SK-N-SH treated with all-trans-retinoic acid at 6 μM for 48 hours (cell line): Measurements from ENCODE around the gene ETV6.

Experiments used
- ATAC-seq: fragments of 200-7000 bp; cut with Tn5 transposase; 3 replicates; pipeline ENCODE4 v1.9.1; 2020; ENCODE audit warnings: mild to moderate bottlenecking, moderate library complexity
- ARNTL ChIP-seq: fragments of 450-650 bp; formaldehyde crosslinking; IDR thresholded peaks from 2 replicates; pipeline ENCODE4 v1.5.0; 2020; ENCODE audit warnings: low read depth, mild to moderate bottlenecking, moderate library complexity, borderline replicate concordance
- BACH2 ChIP-seq: fragments of 250-450 bp; sonication (Bioruptor Pico); IDR thresholded peaks from 2 replicates; pipeline ENCODE4 v1.9.0; 2021; ENCODE audit warnings: mild to moderate bottlenecking, borderline replicate concordance
- CREB5 ChIP-seq: fragments of 250-450 bp; sonication (Bioruptor Pico); IDR thresholded peaks from 2 replicates; pipeline ENCODE4 v1.5.1; 2020; ENCODE audit warnings: low read depth, mild to moderate bottlenecking, moderate library complexity
- CSDC2 ChIP-seq: fragments of 250-450 bp; sonication (Bioruptor Pico); IDR thresholded peaks from 2 replicates; pipeline ENCODE4 v1.5.0; 2020; ENCODE audit warnings: mild to moderate bottlenecking, moderate library complexity
- GLIS3 ChIP-seq: fragments of 250-450 bp; sonication (Bioruptor Pico); IDR thresholded peaks from 2 replicates; pipeline ENCODE4 v1.5.0; 2020; ENCODE audit warnings: mild to moderate bottlenecking, moderate library complexity
- OSR1 ChIP-seq: fragments of 250-450 bp; sonication (Bioruptor Pico); IDR thresholded peaks from 2 replicates; pipeline ENCODE4 v1.8.0; 2022; ENCODE audit warnings: moderate library complexity, mild to moderate bottlenecking, inconsistent platforms
- PATZ1 ChIP-seq: fragments of 250-450 bp; sonication (Bioruptor Pico); IDR thresholded peaks from 2 replicates; pipeline ENCODE4 v1.8.0; 2020; ENCODE audit warnings: mild to moderate bottlenecking, moderate library complexity, borderline replicate concordance
- POU6F1 ChIP-seq: fragments of 250-450 bp; sonication (Bioruptor Pico); IDR thresholded peaks from 2 replicates; pipeline ENCODE4 v1.8.0; 2021; ENCODE audit warnings: low read depth, mild to moderate bottlenecking, moderate library complexity, borderline replicate concordance
- SNAI2 ChIP-seq: fragments of 250-450 bp; sonication (Bioruptor Pico); IDR thresholded peaks from 2 replicates; pipeline ENCODE4 v1.5.0; 2020; ENCODE audit warnings: mild to moderate bottlenecking, moderate library complexity
- TCF4 ChIP-seq: fragments of 250-450 bp; sonication (Bioruptor Pico); IDR thresholded peaks from 2 replicates; pipeline ENCODE4 v1.8.0; 2021; ENCODE audit warnings: mild to moderate bottlenecking, moderate library complexity, borderline replicate concordance
- TOX ChIP-seq: fragments of 250-450 bp; sonication (Bioruptor Pico); IDR thresholded peaks from 2 replicates; pipeline ENCODE4 v1.8.0; 2021; ENCODE audit warnings: mild to moderate bottlenecking, moderate library complexity, borderline replicate concordance
- TSHZ2 ChIP-seq: fragments of 250-450 bp; sonication (Bioruptor Pico); IDR thresholded peaks from 2 replicates; pipeline ENCODE4 v1.5.0; 2020; ENCODE audit warnings: mild to moderate bottlenecking, moderate library complexity
- ZC3H10 ChIP-seq: fragments of 250-450 bp; sonication (Bioruptor Pico); IDR thresholded peaks from 2 replicates; pipeline ENCODE4 v1.5.1; 2021; ENCODE audit warnings: mild to moderate bottlenecking, moderate library complexity
- ZFP3 ChIP-seq: fragments of 250-450 bp; sonication (Bioruptor Pico); IDR thresholded peaks from 2 replicates; pipeline ENCODE4 v1.5.0; 2020; ENCODE audit warnings: mild to moderate bottlenecking, moderate library complexity
- ZFP30 ChIP-seq: fragments of 450-650 bp; formaldehyde crosslinking; IDR thresholded peaks from 2 replicates; pipeline ENCODE4 v1.5.0; 2022; ENCODE audit warnings: mild to moderate bottlenecking, moderate library complexity
- ZNF70 ChIP-seq: fragments of 450-650 bp; formaldehyde crosslinking; IDR thresholded peaks from 2 replicates; pipeline ENCODE4 v1.5.0; 2020; ENCODE audit warnings: mild to moderate bottlenecking, moderate library complexity
- ZNF8 ChIP-seq: fragments of 450-650 bp; formaldehyde crosslinking; IDR thresholded peaks from 2 replicates; pipeline ENCODE4 v1.5.0; 2020; ENCODE audit warnings: mild to moderate bottlenecking, moderate library complexity

ETV6 gene

GRCh38 chr12:11609045-11609444 is 40.4 kb upstream of the ETV6 start:
- TF ChIP-seq OSR1 (CRISPR knock-in tag) (no peak), SNAI2 (CRISPR knock-in tag) (no peak), CREB5 (no peak), ZC3H10 (CRISPR knock-in tag) (no peak), ZNF70 (CRISPR knock-in tag) (no peak), POU6F1 (no peak), CSDC2 (CRISPR knock-in tag) (no peak)

GRCh38 chr12:11615481-11615880 is 34.0 kb upstream of the ETV6 start:
- TF ChIP-seq BACH2 (CRISPR knock-in tag) (no peak), GLIS3 (CRISPR knock-in tag) (no peak), ZNF8 (CRISPR knock-in tag) (no peak), CSDC2 (CRISPR knock-in tag) (no peak), ZC3H10 (CRISPR knock-in tag) (no peak), PATZ1 (CRISPR knock-in tag) (no peak), POU6F1 (no peak), ZFP30 (CRISPR knock-in tag) (no peak), ZFP3 (no peak), TSHZ2 (CRISPR knock-in tag) (no peak)
- ATAC-seq = no peak

More at GRCh38 chr12:11609045-11609444, 40.4 kb upstream of the ETV6 start:
- no peak for ATAC-seq

- TF ChIP-seq ARNTL (CRISPR knock-in tag) = no peak
- TF ChIP-seq PATZ1 (CRISPR knock-in tag) = no peak
- TF ChIP-seq TOX (CRISPR knock-in tag) = no peak
- no peak for TF ChIP-seq SNAI2 (CRISPR knock-in tag)
- no peak for TF ChIP-seq ZFP30 (CRISPR knock-in tag)
- no peak for TF ChIP-seq TSHZ2 (CRISPR knock-in tag)
- TF ChIP-seq CREB5 = no peak
- no peak for TF ChIP-seq TCF4 (CRISPR knock-in tag)
- TF ChIP-seq, all 23 proteins: peak for 0
- no peak for ATAC-seq
These were observed 31.4 kb upstream of the ETV6 start for GRCh38 chr12:11618046-11618445.
